ENCODE data around the gene SAPCD1.

Gene SAPCD1

GRCh38 chr6:31762878-31763618, 592 bp downstream of the SAPCD1 start:
- Histone ChIP-seq H3K27ac (no peak overlapping the region), H3K27me3 (no peaks in the 10 kb centered on the region), H3K9me3 (no peaks in the 10 kb centered on the region), H3K36me3 (peaks cover 23% of the 10 kb centered on the region), H3K4me1 (ENCODE audit: control insufficient read depth in 1 of 2, insufficient read depth in 1 of 2, low read depth in 1 of 2, low read length in 1 of 2) (peaks cover 6% of the 10 kb centered on the region in 2 experiments), H3K4me3 (ENCODE audit: low read depth in 1 of 2, low read length in 1 of 2) (no peak overlapping the region)
- TF ChIP-seq CTCF (IDR thresholded peaks at IDR 0.05): no peak

GRCh38 chr6:31763619-31763940, 1.1 kb downstream of the SAPCD1 start:
- Histone ChIP-seq H3K27ac (no peak overlapping the region), H3K36me3 (peaks cover 23% of the 10 kb centered on the region), H3K27me3 (no peaks in the 10 kb centered on the region), H3K4me1 (ENCODE audit: control insufficient read depth in 1 of 2, insufficient read depth in 1 of 2, low read depth in 1 of 2, low read length in 1 of 2) (peaks cover 11% of the 10 kb centered on the region in 2 experiments), H3K4me3 (ENCODE audit: low read depth in 1 of 2, low read length in 1 of 2) (no peak overlapping the region), H3K9me3 (no peaks in the 10 kb centered on the region)
- no peak for TF ChIP-seq CTCF (IDR thresholded peaks at IDR 0.05)

DNA sequence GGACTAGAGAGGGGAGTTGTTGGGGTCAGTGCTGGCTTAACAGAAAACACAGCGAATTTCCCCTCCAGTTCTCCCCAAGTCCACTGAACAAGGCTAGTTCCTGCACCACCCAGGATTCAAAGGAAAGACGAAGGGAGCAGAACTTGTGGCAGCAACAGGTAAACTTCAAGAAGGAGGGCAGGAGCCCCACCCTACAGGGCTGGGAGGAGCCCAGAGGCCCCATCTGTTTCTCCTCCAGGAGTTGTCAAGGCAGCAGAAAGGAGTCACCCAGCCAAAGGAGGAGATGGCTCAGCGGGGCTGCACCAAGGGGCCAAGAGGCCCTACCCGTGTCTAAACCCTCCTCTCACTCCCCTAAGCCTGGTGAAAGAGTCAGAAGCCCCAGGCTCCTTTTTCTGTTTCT, 1.7 kb downstream of the SAPCD1 start:
- Histone ChIP-seq H3K27me3 (no peaks in the 10 kb centered on the region), H3K4me3 (ENCODE audit: low read depth in 1 of 2, low read length in 1 of 2) (no peak overlapping the region), H3K9me3 (no peaks in the 10 kb centered on the region), H3K4me1 (ENCODE audit: control insufficient read depth in 1 of 2, insufficient read depth in 1 of 2, low read depth in 1 of 2, low read length in 1 of 2) (peaks cover 18% of the 10 kb centered on the region in 2 experiments), H3K36me3 (peaks cover 23% of the 10 kb centered on the region), H3K27ac (no peak overlapping the region)
- TF ChIP-seq CTCF (IDR thresholded peaks at IDR 0.05): no peak

GRCh38 chr6:31765559-31765909, 3.1 kb downstream of the SAPCD1 start:
- Histone ChIP-seq H3K4me3 (ENCODE audit: low read depth in 1 of 2, low read length in 1 of 2) (no peak overlapping the region), H3K27me3 (no peaks in the 10 kb centered on the region), H3K9me3 (no peaks in the 10 kb centered on the region), H3K4me1 (ENCODE audit: control insufficient read depth in 1 of 2, insufficient read depth in 1 of 2, low read depth in 1 of 2, low read length in 1 of 2) (peaks cover 26 to 27% of the 10 kb centered on the region in 2 experiments), H3K27ac (no peak overlapping the region), H3K36me3 (peaks cover 13% of the 10 kb centered on the region)
- TF ChIP-seq CTCF (IDR thresholded peaks at IDR 0.05): no peak

GRCh38 chr6:31765910-31766794, 3.7 kb downstream of the SAPCD1 start:
- H3K4me1 ChIP-seq (ENCODE audit: control insufficient read depth in 1 of 2, insufficient read depth in 1 of 2, low read depth in 1 of 2, low read length in 1 of 2): peaks cover 26 to 27% of the 10 kb centered on the region in 2 experiments
- no peaks in the 10 kb centered on the region for H3K27me3 ChIP-seq
- peaks cover 8% of the 10 kb centered on the region for H3K36me3 ChIP-seq
- no peak overlapping the region for H3K27ac ChIP-seq
- no peak overlapping the region for H3K4me3 ChIP-seq (ENCODE audit: low read depth in 1 of 2, low read length in 1 of 2)
- no peaks in the 10 kb centered on the region for H3K9me3 ChIP-seq
- no peak for TF ChIP-seq CTCF (IDR thresholded peaks at IDR 0.05)
